GM21825 (cell line): ENCODE results near the gene NKAIN2.
"Not testable (repeated sequence)": the region's sequence is repeated elsewhere in the genome, so short reads cannot be mapped to it uniquely, and the experiment has no call there.

Experiments
- ATAC-seq: cut with Tn5 transposase; IDR thresholded peaks from one replicate; pipeline ENCODE4 v1.9.1; 2021; ENCODE audit warnings: mild to moderate bottlenecking, moderate library complexity; ENCODE audit not compliant: unreplicated experiment

NKAIN2 gene

GRCh38 chr6:124167249-124167648 is 363.6 kb downstream of the NKAIN2 start:
- not testable (repeated sequence) for ATAC-seq

- no peak for ATAC-seq
Observed at GRCh38 chr6:124190256-124190655, 386.6 kb downstream of the NKAIN2 start.

GRCh38 chr6:124193132-124193531 is 389.5 kb downstream of the NKAIN2 start:
- no peak for ATAC-seq

GRCh38 chr6:124197148-124197547 is 393.5 kb downstream of the NKAIN2 start:
- no peak for ATAC-seq

- ATAC-seq, result no peak
Observed at GRCh38 chr6:124199286-124199685, 395.6 kb downstream of the NKAIN2 start.

- ATAC-seq, result no peak
Observed at GRCh38 chr6:124200661-124201060, 397.0 kb downstream of the NKAIN2 start.

GRCh38 chr6:124203101-124203811 is 399.6 kb downstream of the NKAIN2 start:
- ATAC-seq, result no peak

GRCh38 chr6:124203812-124204167 is 400.1 kb downstream of the NKAIN2 start:
- no peak for ATAC-seq

- ATAC-seq, result no peak
Observed at GRCh38 chr6:124205921-124206320, 402.3 kb downstream of the NKAIN2 start.

GRCh38 chr6:124223611-124224345 is 420.1 kb downstream of the NKAIN2 start:
- ATAC-seq, result no peak

- no peak for ATAC-seq
Observed at GRCh38 chr6:124226396-124226795, 422.7 kb downstream of the NKAIN2 start.

GRCh38 chr6:124233221-124233620 is 429.6 kb downstream of the NKAIN2 start:
- ATAC-seq, result no peak

- ATAC-seq, result no peak
Observed at GRCh38 chr6:124234801-124235200, 431.1 kb downstream of the NKAIN2 start.

- ATAC-seq, result no peak
Observed at GRCh38 chr6:124237911-124238310, 434.2 kb downstream of the NKAIN2 start.

- ATAC-seq, result not testable (repeated sequence)
Observed at GRCh38 chr6:124238408-124238807, 434.7 kb downstream of the NKAIN2 start.

- ATAC-seq, result no peak
Observed at GRCh38 chr6:124254941-124255685, 451.4 kb downstream of the NKAIN2 start.

GRCh38 chr6:124260337-124260736 is 456.7 kb downstream of the NKAIN2 start:
- ATAC-seq, result no peak

GRCh38 chr6:124269733-124270132 is 466.1 kb downstream of the NKAIN2 start:
- ATAC-seq, result no peak

GRCh38 chr6:124273701-124274100 is 470.0 kb downstream of the NKAIN2 start:
- no peak for ATAC-seq

GRCh38 chr6:124282541-124282940 is 478.9 kb downstream of the NKAIN2 start:
- no peak for ATAC-seq

- no peak for ATAC-seq
Observed at GRCh38 chr6:124283486-124283885, 479.8 kb downstream of the NKAIN2 start.

- no peak for ATAC-seq
Observed at GRCh38 chr6:124285146-124285545, 481.5 kb downstream of the NKAIN2 start.
